GM10266 (cell line): ENCODE measurements around the gene PBOV1.

Source experiments
- DNase-seq: peaks from one replicate; pipeline ENCODE4 v3.0.0; 2012; ENCODE audit errors: extremely low spot score
- TF ChIP-seq, protein P1 (sequence below): IDR thresholded peaks from 2 replicates; pipeline ENCODE4 v1.5.1; 2012; ENCODE audit warnings: mild to moderate bottlenecking, low read depth; ENCODE audit not compliant: control insufficient read depth, insufficient read depth; ENCODE audit errors: missing control alignments

Gene PBOV1

DNA sequence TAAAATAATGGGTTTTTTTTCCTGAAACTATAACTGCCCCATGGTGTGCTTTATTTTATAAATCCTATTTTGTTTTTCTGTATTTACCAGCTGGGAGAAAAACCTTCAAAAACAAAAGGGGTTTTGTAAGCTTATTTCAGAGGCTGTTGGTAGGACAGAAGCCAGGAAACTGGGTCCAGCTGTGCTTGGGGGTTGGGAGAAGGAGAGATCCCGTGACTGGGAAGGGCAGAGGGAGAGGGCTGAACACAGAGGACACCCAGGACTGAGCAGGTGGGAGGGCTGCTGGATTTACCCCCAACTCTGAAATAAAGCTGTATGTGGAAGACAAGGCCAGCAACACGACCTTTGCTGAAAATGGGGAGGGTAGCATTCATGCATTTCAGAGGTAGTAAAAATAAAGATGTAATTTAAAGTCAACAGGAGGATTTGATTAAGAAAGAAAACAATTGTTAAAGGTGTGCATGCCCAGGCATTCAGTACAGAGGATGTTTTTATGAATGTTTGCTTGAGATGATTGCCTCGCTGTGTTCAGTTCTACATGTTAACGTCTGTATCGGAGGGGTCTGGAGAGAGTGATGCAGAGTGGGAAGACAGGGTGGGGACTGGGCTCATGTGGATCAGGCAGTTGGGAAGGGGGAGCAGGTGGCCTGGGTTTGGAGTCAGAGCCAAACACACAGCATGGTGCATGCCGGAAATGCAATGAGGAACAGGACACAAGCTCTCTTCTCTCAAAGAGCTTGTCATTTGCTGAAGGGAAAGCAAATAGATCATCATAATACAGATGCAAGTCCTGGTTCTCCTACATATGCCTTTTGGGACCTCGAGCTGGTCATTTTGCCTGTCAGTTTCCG, 35.1 kb downstream of the PBOV1 start:
- DNase-seq: no peak
- TF ChIP-seq, protein P1, sequence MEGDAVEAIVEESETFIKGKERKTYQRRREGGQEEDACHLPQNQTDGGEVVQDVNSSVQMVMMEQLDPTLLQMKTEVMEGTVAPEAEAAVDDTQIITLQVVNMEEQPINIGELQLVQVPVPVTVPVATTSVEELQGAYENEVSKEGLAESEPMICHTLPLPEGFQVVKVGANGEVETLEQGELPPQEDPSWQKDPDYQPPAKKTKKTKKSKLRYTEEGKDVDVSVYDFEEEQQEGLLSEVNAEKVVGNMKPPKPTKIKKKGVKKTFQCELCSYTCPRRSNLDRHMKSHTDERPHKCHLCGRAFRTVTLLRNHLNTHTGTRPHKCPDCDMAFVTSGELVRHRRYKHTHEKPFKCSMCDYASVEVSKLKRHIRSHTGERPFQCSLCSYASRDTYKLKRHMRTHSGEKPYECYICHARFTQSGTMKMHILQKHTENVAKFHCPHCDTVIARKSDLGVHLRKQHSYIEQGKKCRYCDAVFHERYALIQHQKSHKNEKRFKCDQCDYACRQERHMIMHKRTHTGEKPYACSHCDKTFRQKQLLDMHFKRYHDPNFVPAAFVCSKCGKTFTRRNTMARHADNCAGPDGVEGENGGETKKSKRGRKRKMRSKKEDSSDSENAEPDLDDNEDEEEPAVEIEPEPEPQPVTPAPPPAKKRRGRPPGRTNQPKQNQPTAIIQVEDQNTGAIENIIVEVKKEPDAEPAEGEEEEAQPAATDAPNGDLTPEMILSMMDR: no peak

GRCh38 chr6:138176652-138177232, 41.5 kb downstream of the PBOV1 start:
- DNase-seq: no peak
- TF ChIP-seq, protein P1: no peak

DNA sequence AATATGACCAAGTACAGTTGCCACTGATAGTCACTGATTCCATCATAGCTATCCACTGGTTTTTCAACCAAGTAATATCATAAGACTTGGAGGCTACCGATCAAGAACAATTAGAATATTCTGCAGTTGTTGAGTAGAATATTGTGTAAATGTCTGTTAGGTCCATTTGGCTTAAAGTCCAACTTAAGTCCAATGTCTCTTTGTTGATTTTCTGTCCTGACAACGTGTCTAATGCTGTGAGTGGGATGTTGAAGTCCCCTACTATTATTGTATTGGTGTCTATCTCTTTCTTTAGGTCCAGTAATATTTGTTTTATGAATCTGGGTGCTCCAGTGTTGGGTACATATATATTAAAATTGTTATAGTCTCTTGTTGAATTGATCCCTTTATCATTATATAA, 42.7 kb downstream of the PBOV1 start:
- TF ChIP-seq, protein P1: no peak
- DNase-seq: no peak
